ENCODE results near the gene GSTA4. TPM values are rescaled to one million over a fixed set of nuclear protein-coding genes. Genes with fewer than 3 reads are reported as not detected.

Gene GSTA4
- 10.1 TPM for total RNA-seq
- long read RNA-seq, transcript GSTA4-203 (7 exons, 1,334 nt), result major isoform, 12 of 16 reads
- long read RNA-seq, partial matches to known transcripts, result 1 of 16 reads
- long read RNA-seq, other reads (novel, unspliced or antisense), result 3 of 16 reads

- intact Hi-C loops (cut with DNase I), result loop anchor here (10.0 kb wide), 1 partner anchor 550 kb away; the partner anchor contains the start of gene GCLC
- DNase-seq (ENCODE audit: low spot score), result peak; percentile 98
These were observed at the start of gene GSTA4 for GRCh38 chr6:52995089-52995912. Gene GSTA4, minus strand, starts transcription at chr6:52995284. Its CDS starts 1,041 bp downstream, at chr6:52994243.

- no peak for DNase-seq (ENCODE audit: low spot score)
- intact Hi-C loops (cut with DNase I), result no loop called here
These were observed 49.5 kb upstream of the GSTA4 start for GRCh38 chr6:53044572-53044971.

GRCh38 chr6:53044071-53044470 is 49.0 kb upstream of the GSTA4 start:
- no peak for DNase-seq (ENCODE audit: low spot score)
- intact Hi-C loops (cut with DNase I), result no loop called here

- intact Hi-C loops (cut with DNase I), result no loop called here
- no peak for DNase-seq (ENCODE audit: low spot score)
These were observed 48.5 kb upstream of the GSTA4 start for GRCh38 chr6:53043581-53043980.

GRCh38 chr6:53042112-53042511 is 47.0 kb upstream of the GSTA4 start:
- intact Hi-C loops (cut with DNase I), result no loop called here
- DNase-seq (ENCODE audit: low spot score), result no peak

- intact Hi-C loops (cut with DNase I), result no loop called here
- no peak for DNase-seq (ENCODE audit: low spot score)
These were observed 46.3 kb upstream of the GSTA4 start for GRCh38 chr6:53041356-53041755.

- no peak for DNase-seq (ENCODE audit: low spot score)
- intact Hi-C loops (cut with DNase I), result no loop called here
These were observed 43.5 kb upstream of the GSTA4 start for GRCh38 chr6:53038596-53038995.

GRCh38 chr6:53038141-53038540 is 43.1 kb upstream of the GSTA4 start:
- DNase-seq (ENCODE audit: low spot score), result no peak
- intact Hi-C loops (cut with DNase I), result no loop called here

GRCh38 chr6:53035549-53036213 is 40.6 kb upstream of the GSTA4 start:
- DNase-seq (ENCODE audit: low spot score), result no peak
- intact Hi-C loops (cut with DNase I), result no loop called here

- DNase-seq (ENCODE audit: low spot score), result no peak
- intact Hi-C loops (cut with DNase I), result no loop called here
These were observed 38.7 kb upstream of the GSTA4 start for GRCh38 chr6:53033764-53034163.

- DNase-seq (ENCODE audit: low spot score), result no peak
- intact Hi-C loops (cut with DNase I), result no loop called here
These were observed 37.8 kb upstream of the GSTA4 start for GRCh38 chr6:53032849-53033248.

- intact Hi-C loops (cut with DNase I), result no loop called here
- DNase-seq (ENCODE audit: low spot score), result no peak
These were observed 36.2 kb upstream of the GSTA4 start for GRCh38 chr6:53031281-53031680.

GRCh38 chr6:53029761-53030160 is 34.7 kb upstream of the GSTA4 start:
- intact Hi-C loops (cut with DNase I), result no loop called here
- DNase-seq (ENCODE audit: low spot score), result no peak

GRCh38 chr6:53029257-53029656 is 34.2 kb upstream of the GSTA4 start:
- no peak for DNase-seq (ENCODE audit: low spot score)
- intact Hi-C loops (cut with DNase I), result no loop called here

- DNase-seq (ENCODE audit: low spot score), result no peak
- intact Hi-C loops (cut with DNase I), result no loop called here
These were observed 33.4 kb upstream of the GSTA4 start for GRCh38 chr6:53028467-53028866.

- DNase-seq (ENCODE audit: low spot score), result no peak
- intact Hi-C loops (cut with DNase I), result no loop called here
These were observed 32.1 kb upstream of the GSTA4 start for GRCh38 chr6:53027131-53027718.

- intact Hi-C loops (cut with DNase I), result no loop called here
- DNase-seq (ENCODE audit: low spot score), result no peak
These were observed 31.4 kb upstream of the GSTA4 start for GRCh38 chr6:53026526-53026925.

GRCh38 chr6:53023323-53023722 is 28.2 kb upstream of the GSTA4 start:
- intact Hi-C loops (cut with DNase I), result no loop called here
- no peak for DNase-seq (ENCODE audit: low spot score)

- no peak for DNase-seq (ENCODE audit: low spot score)
- intact Hi-C loops (cut with DNase I), result no loop called here
These were observed 25.1 kb upstream of the GSTA4 start for GRCh38 chr6:53020005-53020744.

GRCh38 chr6:53018446-53018845 is 23.4 kb upstream of the GSTA4 start:
- intact Hi-C loops (cut with DNase I), result no loop called here
- DNase-seq (ENCODE audit: low spot score), result no peak
